ENCODE data around the gene CACNA1C. TPM values are rescaled to one million over a fixed set of nuclear protein-coding genes. Genes with fewer than 3 reads are reported as not detected.

CACNA1C gene
- total RNA-seq, 2 experiments from 2014 or later: 0.69 to 1.4 TPM

- TF ChIP-seq EZH2phosphoT487 (IDR thresholded peaks at IDR 0.05; ENCODE audit: borderline replicate concordance, low read depth, low read length) (no peak), CTCF (conservative IDR thresholded peaks at IDR 0.05; ENCODE audit: low read length) (no peak)
- H2AFZ ChIP-seq (ENCODE audit: low read length): no peak overlapping the region
- ChIA-PET POLR2A (interaction anchor here (0.5 kb wide), 1 partner anchor 452 kb away, joined by 3 read pairs; no protein-coding TSS in a partner anchor), CTCF (ENCODE audit: unreplicated experiment) (no interaction called here)
- no peaks in the 10 kb centered on the region for H3K9me2 ChIP-seq (ENCODE audit: insufficient read depth, low read length)
- no peak for DNase-seq (ENCODE audit: low spot score)
- intact Hi-C loops (cut with micrococcal nuclease; ENCODE audit: unreplicated experiment): no loop called here
- no peaks in the 10 kb centered on the region for H3K36me3 ChIP-seq (ENCODE audit: insufficient read depth, low read length)
- no peaks in the 10 kb centered on the region for H3K9me3 ChIP-seq (ENCODE audit: low read length)
- H3K4me3 ChIP-seq (ENCODE audit: low read depth, low read length, poor library complexity, severe bottlenecking): no peak overlapping the region
- H3K79me2 ChIP-seq (ENCODE audit: insufficient read depth, low read depth, low read length): no peaks in the 10 kb centered on the region
- no TSS peak for BruUV-seq (replicated peaks)
- H4K20me1 ChIP-seq (ENCODE audit: insufficient read depth, low read length): no peaks in the 10 kb centered on the region
- no peaks in the 10 kb centered on the region for H3K4me1 ChIP-seq (ENCODE audit: insufficient read depth, low read length, poor library complexity, severe bottlenecking)
- no peak overlapping the region for H3K4me2 ChIP-seq (ENCODE audit: low read length)
- H3K27ac ChIP-seq (ENCODE audit: low read depth, low read length, poor library complexity, severe bottlenecking): no peak overlapping the region
These were observed 448.8 kb downstream of the CACNA1C start for GRCh38 chr12:2501464-2502191.

GRCh38 chr12:2503036-2503435 lies 450.2 kb downstream of the CACNA1C start:
- POLR2A ChIA-PET: no interaction called here
- no peaks in the 10 kb centered on the region for H3K79me2 ChIP-seq (ENCODE audit: insufficient read depth, low read depth, low read length)
- intact Hi-C loops (cut with micrococcal nuclease; ENCODE audit: unreplicated experiment): no loop called here
- H3K9me3 ChIP-seq (ENCODE audit: low read length): no peaks in the 10 kb centered on the region
- no peak overlapping the region for H3K4me3 ChIP-seq (ENCODE audit: low read depth, low read length, poor library complexity, severe bottlenecking)
- no TSS peak for BruUV-seq (replicated peaks)
- no peaks in the 10 kb centered on the region for H3K4me1 ChIP-seq (ENCODE audit: insufficient read depth, low read length, poor library complexity, severe bottlenecking)
- no peak for DNase-seq (ENCODE audit: low spot score)
- H3K4me2 ChIP-seq (ENCODE audit: low read length): no peak overlapping the region
- H4K20me1 ChIP-seq (ENCODE audit: insufficient read depth, low read length): no peaks in the 10 kb centered on the region
- no peak overlapping the region for H3K27ac ChIP-seq (ENCODE audit: low read depth, low read length, poor library complexity, severe bottlenecking)
- TF ChIP-seq EZH2phosphoT487 (IDR thresholded peaks at IDR 0.05; ENCODE audit: borderline replicate concordance, low read depth, low read length): no peak
- no peak for TF ChIP-seq CTCF (conservative IDR thresholded peaks at IDR 0.05; ENCODE audit: low read length)
- CTCF ChIA-PET (ENCODE audit: unreplicated experiment): interaction anchor here (0.6 kb wide), 1 partner anchor 660 kb away, joined by 3 read pairs; no protein-coding TSS in a partner anchor
- no peaks in the 10 kb centered on the region for H3K9me2 ChIP-seq (ENCODE audit: insufficient read depth, low read length)
- no peaks in the 10 kb centered on the region for H3K36me3 ChIP-seq (ENCODE audit: insufficient read depth, low read length)
- H2AFZ ChIP-seq (ENCODE audit: low read length): no peak overlapping the region

- intact Hi-C loops (cut with micrococcal nuclease; ENCODE audit: unreplicated experiment): no loop called here
- H3K79me2 ChIP-seq (ENCODE audit: insufficient read depth, low read depth, low read length): no peaks in the 10 kb centered on the region
- H3K36me3 ChIP-seq (ENCODE audit: insufficient read depth, low read length): no peaks in the 10 kb centered on the region
- H3K9me3 ChIP-seq (ENCODE audit: low read length): no peaks in the 10 kb centered on the region
- no peak overlapping the region for H3K27ac ChIP-seq (ENCODE audit: low read depth, low read length, poor library complexity, severe bottlenecking)
- TF ChIP-seq CTCF (conservative IDR thresholded peaks at IDR 0.05; ENCODE audit: low read length) (no peak), EZH2phosphoT487 (IDR thresholded peaks at IDR 0.05; ENCODE audit: borderline replicate concordance, low read depth, low read length) (no peak)
- no TSS peak for BruUV-seq (replicated peaks)
- H3K4me3 ChIP-seq (ENCODE audit: low read depth, low read length, poor library complexity, severe bottlenecking): no peak overlapping the region
- ChIA-PET CTCF (ENCODE audit: unreplicated experiment) (no interaction called here), POLR2A (no interaction called here)
- DNase-seq (ENCODE audit: low spot score): no peak
- H4K20me1 ChIP-seq (ENCODE audit: insufficient read depth, low read length): no peaks in the 10 kb centered on the region
- H3K9me2 ChIP-seq (ENCODE audit: insufficient read depth, low read length): no peaks in the 10 kb centered on the region
- no peak overlapping the region for H3K4me2 ChIP-seq (ENCODE audit: low read length)
- no peak overlapping the region for H2AFZ ChIP-seq (ENCODE audit: low read length)
- no peaks in the 10 kb centered on the region for H3K4me1 ChIP-seq (ENCODE audit: insufficient read depth, low read length, poor library complexity, severe bottlenecking)
These were observed 451.0 kb downstream of the CACNA1C start for GRCh38 chr12:2503762-2504161.
